GM19468 (cell line): Measurements from ENCODE around the gene MEF2B.

Experiments
- ATAC-seq: cut with Tn5 transposase; IDR thresholded peaks from one replicate; pipeline ENCODE4 v1.9.1; 2021; ENCODE audit warnings: mild to moderate bottlenecking, moderate library complexity, moderate number of reproducible peaks; ENCODE audit not compliant: unreplicated experiment; ENCODE audit errors: extremely low read depth

The MEF2B gene

DNA sequence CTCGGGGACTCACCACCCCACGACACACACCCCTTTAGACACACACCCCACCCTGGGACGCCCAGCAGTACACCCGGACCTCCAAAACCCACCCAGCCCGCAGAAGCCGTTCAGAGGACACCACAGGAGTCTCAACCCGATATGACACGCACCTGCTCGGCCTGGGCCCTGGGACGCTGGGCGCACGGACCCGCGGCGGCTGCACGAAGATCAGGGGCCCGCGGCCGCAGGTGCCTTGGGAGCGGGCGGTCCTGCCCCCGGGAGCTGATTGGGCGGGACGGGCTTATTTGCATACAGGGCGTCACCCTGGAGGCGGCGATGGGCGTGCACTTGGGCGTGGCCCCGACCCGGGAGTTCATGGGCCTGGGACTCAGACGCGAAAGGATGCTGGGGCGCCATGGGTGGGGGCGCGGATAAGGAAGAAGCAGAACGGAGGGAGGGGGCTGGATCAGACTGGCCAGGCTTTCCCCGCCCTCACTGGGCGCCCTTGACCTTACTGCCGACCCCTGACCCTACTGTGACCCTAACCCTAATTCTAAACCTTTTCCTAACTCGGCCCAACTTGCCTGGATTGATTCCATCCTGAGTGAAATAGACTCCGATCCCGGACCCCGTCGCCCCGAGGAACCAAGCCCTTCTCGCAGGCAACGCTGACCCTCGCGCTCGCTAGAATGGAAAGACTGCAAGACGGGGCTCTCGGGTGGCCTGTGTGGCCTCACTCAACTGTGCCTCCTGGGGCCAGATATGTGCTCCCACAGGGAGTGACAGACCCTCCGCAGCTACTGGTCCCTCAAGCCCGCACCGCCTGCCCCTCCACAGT lies at the start of gene MEF2B:
TSS of gene MEF2B (minus strand) at position 211 of the 820 bp plus-strand sequence. CDS start 19,528 bp downstream, outside the sequence.
- peak; percentile 74 for ATAC-seq

DNA sequence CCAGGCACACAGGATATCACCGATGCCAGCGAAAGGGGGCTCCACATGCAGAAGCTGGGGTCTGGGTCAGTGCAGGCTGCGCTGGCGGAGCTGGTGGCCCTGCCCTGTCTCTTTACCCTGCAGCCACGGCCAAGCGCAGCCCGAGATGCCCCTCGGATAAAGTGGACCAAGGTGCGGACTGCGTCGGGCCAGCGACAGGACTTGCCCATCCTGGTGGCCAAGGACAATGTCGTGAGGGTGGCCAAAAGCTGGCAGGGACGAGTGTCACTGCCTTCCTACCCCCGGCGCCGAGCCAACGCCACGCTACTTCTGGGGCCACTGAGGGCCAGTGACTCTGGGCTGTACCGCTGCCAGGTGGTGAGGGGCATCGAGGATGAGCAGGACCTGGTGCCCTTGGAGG lies 48.8 kb upstream of the MEF2B start:
- ATAC-seq, result no peak

DNA sequence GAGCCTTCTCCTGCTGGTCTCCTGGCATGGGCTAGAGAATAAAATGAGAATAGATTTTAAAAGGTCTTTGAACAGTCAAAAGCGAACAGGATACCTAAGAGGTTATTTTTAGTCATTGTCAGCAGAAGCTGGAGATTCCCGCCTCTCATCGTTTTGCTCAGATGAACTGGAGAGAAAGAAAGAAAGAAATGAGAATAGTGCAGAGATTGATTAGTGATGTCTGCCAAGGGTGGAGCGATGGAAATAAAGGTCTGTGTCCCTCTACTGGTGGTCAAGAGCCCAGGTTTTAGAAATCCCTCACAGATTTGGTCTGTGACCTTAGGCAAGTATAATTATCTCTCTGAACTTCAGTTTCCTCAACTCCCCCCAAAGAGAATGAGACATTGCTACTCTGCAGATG lies 47.0 kb upstream of the MEF2B start:
- no peak for ATAC-seq

DNA sequence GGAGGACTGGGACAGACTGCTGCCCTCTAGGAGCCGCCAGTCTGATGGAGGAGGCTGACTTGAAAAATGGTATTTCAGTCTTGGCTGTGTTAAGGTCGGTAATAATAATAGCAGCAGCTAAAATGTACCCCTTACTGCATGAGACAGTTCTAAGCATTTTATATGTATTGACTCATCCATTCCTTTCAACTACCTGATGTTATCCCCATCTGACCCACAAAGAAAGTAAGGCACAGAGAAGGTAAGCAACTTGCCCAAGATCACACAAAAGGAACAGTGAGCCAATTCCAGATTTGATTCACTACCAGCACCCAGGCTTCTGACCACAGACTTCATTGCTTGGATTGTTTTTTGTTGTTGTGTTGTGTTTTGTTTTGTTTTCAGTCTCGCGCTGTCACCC lies 45.7 kb upstream of the MEF2B start:
- no peak for ATAC-seq

DNA sequence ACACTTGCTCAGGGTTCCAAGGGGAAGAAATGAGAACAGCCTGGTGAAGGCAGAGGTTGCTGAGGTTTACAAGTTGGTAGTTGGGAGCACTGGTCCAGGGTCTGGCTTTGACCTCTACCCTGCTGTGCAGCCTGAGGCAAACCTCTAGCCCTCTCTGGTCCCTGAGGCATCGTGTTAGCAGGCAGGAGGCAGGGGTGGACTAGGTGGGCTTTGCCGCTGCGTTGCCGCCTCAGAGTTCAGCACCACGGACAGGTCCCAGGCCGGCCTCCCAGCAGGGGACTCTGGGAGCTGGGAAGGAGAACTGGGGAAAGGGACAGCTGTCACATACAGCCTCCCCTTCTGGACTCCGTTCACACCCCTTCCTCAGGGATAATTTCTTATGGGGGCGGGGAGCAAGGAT lies 44.8 kb upstream of the MEF2B start:
- ATAC-seq, result no peak

DNA sequence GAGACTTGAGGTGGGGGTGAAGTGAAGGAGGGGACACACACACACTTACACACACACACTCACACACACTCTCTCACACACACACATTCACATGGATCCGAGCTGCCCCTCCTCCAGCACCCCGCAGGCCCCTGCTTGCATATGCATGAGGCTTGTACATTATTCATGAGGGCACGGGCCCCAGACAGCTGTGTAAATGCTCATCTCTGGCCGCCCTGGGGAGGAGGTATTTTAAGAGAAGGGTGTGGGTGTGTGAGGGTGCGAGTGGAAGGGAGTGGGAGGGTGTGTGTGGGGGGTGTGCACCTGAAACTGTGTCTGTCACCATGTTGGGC lies 44.1 kb upstream of the MEF2B start:
- no peak for ATAC-seq

DNA sequence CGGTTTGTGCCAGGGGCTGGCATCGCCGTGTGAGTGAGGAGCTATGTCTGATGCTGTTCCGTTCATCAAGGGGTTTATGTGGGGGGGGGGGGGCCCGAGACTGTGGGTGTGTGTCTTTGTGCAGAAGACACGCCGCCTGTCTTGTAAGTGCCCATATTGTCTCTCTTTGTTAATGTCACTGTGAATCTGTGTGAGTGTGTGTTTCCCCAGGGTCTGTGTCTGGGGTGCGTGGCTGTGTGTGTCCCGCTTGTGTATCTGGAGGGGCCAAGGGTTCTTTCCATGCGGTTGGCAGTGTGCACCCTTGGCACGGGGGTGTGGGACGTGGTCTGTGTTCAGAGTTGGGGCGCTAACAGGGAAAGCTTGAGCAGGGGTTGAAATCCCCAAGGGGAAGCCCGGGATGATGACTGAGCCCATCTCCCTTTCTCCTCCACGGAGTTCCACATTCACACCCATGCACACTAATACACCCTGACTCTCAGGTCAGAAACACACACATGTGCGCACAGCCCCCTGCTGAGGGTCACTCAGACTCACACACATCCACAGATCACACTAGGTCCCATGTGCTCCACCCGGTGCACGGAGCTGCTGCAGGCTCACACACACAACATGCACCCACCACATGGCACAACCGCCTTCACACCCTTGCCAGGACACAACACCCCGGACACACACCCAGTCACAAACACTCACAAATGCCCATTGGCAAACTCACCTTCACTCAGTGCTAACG lies 43.5 kb upstream of the MEF2B start:
- no peak for ATAC-seq

DNA sequence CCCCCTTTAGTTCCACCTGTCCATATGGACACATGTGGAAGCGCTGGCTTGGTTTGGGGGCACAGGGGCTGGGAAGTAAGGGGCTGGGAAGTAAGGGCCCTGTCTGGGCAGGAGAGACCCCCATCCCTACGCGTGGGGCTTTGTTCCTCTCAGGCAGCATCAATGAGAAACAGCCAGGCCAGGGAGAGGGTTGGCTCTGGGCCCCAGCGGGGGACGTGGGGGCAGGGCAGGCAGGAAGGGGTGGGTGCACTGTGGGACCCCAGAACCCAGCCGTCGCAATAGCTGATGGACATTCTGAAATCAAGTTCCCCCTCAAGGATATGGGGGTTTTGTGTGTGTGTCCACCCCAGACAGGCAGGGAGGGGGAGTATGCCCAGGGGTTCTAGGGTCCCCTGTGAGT lies 42.9 kb upstream of the MEF2B start:
- no peak for ATAC-seq

DNA sequence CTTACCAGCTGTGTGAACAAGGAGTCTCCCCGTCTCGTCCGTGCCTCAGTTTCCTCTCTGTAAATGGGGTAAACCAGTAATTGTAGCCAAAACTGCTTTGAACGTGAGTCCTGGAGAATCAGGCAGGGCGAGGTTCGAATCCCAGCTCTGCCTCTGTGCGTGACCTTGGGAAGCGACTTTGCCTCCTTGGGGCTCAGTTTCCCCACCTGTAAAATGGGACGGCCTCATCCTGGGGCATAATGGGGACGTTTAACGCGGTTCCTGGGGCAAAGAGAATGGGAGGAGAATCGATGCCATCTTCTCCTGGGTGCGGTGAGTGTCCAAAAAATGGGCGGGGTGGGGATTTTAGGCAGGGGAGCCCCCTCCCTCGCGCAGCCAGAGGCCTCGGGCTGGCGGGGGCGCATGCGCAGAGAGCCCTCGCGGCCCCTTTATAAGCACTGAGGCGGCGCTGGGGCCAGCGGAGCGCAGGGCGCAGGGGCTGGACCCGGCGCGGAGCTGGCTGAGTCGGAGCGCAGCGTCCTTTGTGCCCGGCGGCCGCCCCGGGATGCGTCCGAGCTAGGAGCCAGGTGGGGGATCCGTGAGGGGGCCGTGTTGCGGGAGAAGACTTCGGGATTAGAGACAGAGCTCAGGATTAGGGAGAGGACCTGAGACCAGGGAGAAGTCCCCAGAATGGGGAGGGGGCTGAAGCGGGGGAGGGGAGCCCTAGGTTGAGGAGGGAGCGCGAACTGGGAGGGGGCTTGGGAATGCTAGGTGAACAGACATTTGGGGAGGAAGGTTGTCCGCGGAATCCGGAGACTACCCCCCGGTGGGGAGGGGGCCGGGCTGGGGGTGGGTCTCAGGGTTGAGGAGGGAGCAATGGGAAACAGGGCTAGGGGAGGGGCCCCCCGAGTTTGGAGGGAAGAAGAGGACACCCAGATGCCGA lies 41.7 kb upstream of the MEF2B start, which contains the start of gene NCAN:
TSS of gene NCAN (plus strand) at position 460 of the 922 bp plus-strand sequence. CDS start 4,996 bp downstream, outside the sequence.
- no peak for ATAC-seq

DNA sequence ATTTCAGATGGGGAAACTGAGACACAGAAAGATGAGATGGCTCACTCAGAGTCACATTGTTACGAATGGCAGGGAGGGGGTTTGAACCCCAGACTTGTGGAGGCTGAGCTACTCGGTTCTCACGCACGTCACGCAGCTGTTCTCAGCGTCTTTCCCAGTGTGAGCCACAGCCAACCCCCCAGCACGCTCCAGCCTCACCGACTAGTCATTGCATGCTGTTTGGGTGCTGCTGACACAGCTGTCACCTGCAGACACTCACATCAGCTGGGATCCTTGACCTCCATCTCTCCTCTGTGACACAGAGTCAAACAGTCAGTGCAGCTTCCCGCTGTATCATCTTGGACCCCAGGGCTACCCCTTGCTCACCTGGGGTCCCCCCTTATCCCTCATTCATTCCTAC lies 39.3 kb upstream of the MEF2B start:
- ATAC-seq, result no peak

DNA sequence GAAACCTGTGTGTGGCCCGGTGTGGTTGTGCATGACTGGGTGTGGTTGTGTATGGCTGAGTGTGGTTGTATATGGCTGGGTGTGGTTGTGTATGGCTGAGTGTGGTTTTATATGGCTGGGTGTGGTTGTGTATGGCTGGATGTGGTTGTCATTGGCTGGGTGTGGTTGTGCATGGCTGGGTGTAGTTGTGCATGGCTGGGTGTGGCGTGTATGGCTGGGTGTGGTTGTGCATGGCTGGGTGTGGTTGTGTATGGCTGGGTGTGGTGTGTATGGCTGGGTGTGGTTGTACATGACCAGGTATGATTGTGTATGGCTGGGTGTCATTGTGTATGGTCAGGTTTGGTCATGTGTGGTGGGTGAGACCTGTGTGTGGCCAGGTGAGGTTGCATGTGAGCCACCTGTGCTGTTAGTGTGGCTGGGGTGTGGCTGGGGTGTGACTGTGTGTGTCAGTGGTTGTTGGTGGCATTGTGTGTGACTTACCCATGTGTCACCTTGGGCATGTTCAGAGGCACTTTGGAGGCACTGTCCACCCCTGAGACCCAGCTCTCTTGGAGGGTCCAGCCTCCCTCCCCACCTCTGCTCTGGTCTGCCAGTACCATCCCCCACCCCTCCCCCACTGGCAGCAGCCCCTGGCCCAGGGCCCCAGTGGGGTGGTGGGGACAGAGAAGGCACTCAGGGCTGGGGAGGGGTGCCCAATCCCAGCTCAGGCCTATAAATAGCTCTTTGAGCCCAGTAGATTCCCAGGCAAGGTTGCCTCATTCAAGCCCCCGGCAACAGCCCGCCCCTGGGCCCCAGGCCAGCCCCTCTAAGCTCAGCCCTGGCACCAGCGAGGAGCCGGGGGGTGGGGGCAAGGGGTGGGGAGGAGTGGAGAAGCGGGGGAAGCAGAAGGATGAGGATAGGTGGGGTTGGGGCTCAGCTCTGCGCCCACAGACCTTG lies 37.8 kb upstream of the MEF2B start:
- ATAC-seq, result no peak

DNA sequence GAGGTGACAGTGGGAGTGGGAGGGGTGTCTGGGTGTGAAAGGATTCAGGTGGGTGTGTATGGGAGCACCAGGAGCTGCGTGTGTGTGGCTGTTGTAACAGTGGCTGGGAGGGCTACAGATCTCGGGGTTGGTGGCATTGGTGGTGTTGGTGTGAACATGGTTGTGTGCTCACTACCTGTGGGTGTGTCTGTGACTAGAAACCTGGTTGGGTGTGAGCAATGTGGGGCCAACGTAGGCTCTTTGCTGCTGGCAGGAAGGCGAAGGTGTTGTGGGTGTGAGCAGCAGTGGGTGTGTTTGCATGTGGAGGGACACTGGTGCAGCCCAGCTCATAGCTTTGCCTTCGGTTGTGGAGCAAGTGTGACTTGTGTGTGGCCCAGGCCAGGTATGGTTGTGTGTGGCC lies 36.9 kb upstream of the MEF2B start:
- no peak for ATAC-seq

DNA sequence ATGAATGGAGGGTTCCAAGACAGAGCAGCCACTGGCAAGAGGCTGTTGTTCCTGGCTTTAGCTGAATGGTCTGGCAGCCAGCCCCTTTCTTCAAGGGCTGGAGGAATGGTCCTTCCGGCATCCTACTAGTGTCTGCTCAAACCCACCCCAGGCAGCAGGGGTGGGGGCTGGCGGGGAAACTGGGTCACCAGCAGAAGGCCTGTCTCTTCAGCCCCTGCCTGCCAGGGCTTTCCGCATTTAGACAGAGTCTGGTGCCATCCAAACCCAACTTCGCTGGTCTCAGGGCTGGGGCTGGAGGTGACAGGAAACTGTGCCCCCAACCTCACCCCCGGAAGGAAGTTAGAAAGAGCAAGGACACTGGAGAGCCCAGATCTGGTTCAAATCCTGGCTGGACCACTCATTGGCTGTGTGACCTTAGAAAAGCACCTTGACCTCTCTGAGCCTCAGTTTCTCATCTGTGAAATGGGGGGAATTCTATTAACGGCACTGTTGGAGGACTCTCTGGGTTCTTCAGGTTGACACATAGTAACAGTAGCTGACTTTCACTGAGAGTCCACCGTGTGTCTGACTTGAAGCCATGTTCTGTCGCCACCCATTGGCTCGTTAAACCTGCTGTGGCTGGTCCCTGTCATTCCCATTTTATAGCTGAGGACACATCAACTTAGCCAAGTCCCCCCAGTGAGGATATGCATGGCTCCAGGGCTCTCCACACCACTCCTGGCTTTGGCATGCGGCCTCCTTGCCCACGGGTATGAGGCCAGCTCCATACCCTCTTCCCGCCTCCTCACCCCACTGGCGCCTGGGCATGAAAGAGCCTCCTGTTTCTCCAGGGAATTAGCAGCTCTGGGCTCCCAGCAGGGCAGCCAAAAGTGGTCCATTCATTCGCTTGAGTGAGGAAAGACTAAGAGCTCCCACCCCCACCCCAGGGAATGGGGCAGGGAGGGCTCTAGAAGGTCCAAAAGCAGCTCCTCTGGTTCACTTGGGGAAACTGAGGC lies 35.6 kb upstream of the MEF2B start:
- ATAC-seq, result no peak

DNA sequence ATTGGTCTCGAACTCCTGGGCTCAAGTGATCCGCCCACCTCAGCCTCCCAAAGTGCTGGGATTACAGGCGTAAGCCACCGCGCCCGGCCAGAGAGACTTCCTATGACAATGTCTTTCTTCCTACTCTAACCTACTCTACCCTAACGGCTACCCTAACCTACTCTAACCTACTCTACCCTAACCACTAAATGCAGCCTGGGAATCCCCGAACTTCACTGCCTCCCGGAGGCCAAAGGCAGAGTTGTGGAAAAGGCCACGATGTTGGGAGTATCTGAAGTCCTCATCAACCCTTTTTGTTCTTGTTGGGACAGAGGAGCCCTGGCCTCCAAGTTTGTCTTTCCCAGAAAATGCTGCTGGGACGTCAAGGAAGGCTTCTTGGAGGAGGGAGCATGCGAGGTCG lies 34.1 kb upstream of the MEF2B start:
- ATAC-seq, result no peak

DNA sequence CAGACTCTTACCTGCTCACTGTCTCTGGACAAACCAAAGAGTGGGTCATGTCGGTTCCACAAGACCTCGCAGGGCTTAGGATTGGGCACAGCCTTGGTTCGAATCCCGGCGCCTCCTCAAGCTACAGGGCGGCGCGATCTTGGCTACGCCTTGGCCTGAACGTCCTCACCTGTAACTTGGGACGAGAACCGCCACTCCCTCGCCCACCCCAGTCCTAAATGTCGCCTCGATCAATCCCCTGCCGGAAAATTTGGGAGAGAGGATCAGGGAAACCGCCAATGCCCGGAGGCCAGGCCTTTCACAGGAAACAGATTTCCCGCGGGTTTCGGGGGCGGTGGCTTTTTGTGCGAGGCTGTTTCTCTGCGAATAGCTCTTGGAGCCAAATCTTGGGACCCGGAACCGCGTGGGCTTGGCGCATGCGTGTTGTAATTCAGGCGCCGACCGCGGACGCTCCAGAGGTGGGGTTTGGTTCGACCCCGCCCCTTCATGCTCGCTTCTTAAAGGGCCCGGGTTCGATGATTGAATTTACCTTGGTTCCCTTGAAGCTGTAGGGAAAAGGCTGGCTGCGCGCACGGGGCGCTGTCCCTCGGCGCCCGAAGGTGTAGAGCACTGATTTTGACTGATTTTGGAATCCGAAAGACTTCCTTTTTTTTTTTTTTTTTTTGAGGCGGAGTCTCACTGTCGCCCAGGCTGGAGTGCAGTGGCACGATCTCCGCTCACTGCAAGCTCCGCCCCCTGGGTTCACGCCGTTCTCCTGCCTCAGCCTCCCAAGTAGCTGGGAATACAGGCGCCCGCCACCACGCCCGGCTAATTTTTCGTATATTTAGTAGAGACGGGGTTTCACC lies 33.2 kb upstream of the MEF2B start, which contains the start of gene NR2C2AP:
TSS of gene NR2C2AP (minus strand) at position 403 of the 845 bp plus-strand sequence. CDS start at position 49, 354 bp downstream.
- peak; percentile 46 for ATAC-seq

DNA sequence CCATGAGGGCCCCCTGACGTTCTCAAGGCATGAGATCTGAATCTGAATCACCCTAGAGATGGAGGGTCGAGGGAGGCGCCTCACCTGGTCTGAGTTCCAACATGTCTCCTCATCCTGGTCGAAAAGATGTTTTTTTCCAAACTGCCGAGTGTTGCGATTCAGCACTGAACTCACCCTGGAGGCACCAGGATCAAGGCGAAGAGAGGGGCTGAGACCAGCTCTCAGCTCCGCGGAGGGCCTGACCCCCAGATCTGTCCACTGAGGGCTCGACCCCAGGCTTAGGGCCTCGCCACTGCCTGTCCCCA lies 32.6 kb upstream of the MEF2B start:
- no peak for ATAC-seq
